ENCODE measurements around the gene CASK. TPM values are rescaled to one million over a fixed set of nuclear protein-coding genes. Genes with fewer than 3 reads are reported as not detected.

The CASK gene
- total RNA-seq, 1 experiment from 2014 or later: 163 TPM

- Mint-ChIP-seq H3K27ac (ENCODE audit: unreplicated experiment) (no peak overlapping the region), H3K27me3 (ENCODE audit: insufficient read depth, unreplicated experiment) (no peaks in the 10 kb centered on the region), H3K4me3 (ENCODE audit: unreplicated experiment) (no peak overlapping the region), H3K9me3 (ENCODE audit: unreplicated experiment) (no peaks in the 10 kb centered on the region), H3K36me3 (ENCODE audit: insufficient read depth, unreplicated experiment) (no peaks in the 10 kb centered on the region), H3K4me1 (ENCODE audit: low read depth, unreplicated experiment) (no peaks in the 10 kb centered on the region)
- ChIA-PET POLR2A (no interaction called here), CTCF (no interaction called here)
- Histone ChIP-seq H3K36me3 (ENCODE audit: control insufficient read depth, insufficient read depth, low read length) (no peaks in the 10 kb centered on the region), H3K4me3 (ENCODE audit: low read depth, low read length) (no peak overlapping the region), H3K27me3 (replicated peaks; ENCODE audit: control insufficient read depth, insufficient read depth, low read length) (no peaks in the 10 kb centered on the region), H3K4me1 (no peaks in the 10 kb centered on the region), H3K9me3 (no peaks in the 10 kb centered on the region)
- DNase-seq: no peak
- BruUV-seq (replicated peaks): no TSS peak
- TF ChIP-seq CTCF (IDR thresholded peaks at IDR 0.05; ENCODE audit: insufficient read depth in 1 of 2, low read depth in 1 of 2, low read length in 1 of 2, severe bottlenecking in 1 of 2, unreplicated experiment in 1 of 2): no peak
- intact Hi-C loops (cut with micrococcal nuclease; ENCODE audit: unreplicated experiment): no loop called here
These were observed 214.9 kb downstream of the CASK start for GRCh38 chrX:41708486-41708885.

- Mint-ChIP-seq H3K27ac (ENCODE audit: unreplicated experiment) (no peak overlapping the region), H3K4me3 (ENCODE audit: unreplicated experiment) (no peak overlapping the region)
- BruUV-seq (replicated peaks): no TSS peak
These were observed 216.1 kb downstream of the CASK start for GRCh38 chrX:41707218-41707617.

GRCh38 chrX:41705680-41706374 is 217.5 kb downstream of the CASK start:
- no peak overlapping the region for H3K4me3 Mint-ChIP-seq (ENCODE audit: unreplicated experiment)
- BruUV-seq (replicated peaks): no TSS peak
- TF ChIP-seq CTCF (IDR thresholded peaks at IDR 0.05; ENCODE audit: insufficient read depth in 1 of 2, low read depth in 1 of 2, low read length in 1 of 2, severe bottlenecking in 1 of 2, unreplicated experiment in 1 of 2): no peak

More at GRCh38 chrX:41707218-41707617, 216.1 kb downstream of the CASK start:
- H3K36me3 ChIP-seq (ENCODE audit: control insufficient read depth, insufficient read depth, low read length): no peaks in the 10 kb centered on the region
- no peaks in the 10 kb centered on the region for H3K9me3 Mint-ChIP-seq (ENCODE audit: unreplicated experiment)
- no peaks in the 10 kb centered on the region for H3K4me1 ChIP-seq
- intact Hi-C loops (cut with micrococcal nuclease; ENCODE audit: unreplicated experiment): no loop called here
- CTCF ChIA-PET: no interaction called here
- H3K36me3 Mint-ChIP-seq (ENCODE audit: insufficient read depth, unreplicated experiment): no peaks in the 10 kb centered on the region
- DNase-seq: no peak
- no peaks in the 10 kb centered on the region for H3K4me1 Mint-ChIP-seq (ENCODE audit: low read depth, unreplicated experiment)
- no peaks in the 10 kb centered on the region for H3K9me3 ChIP-seq
- H3K27me3 ChIP-seq (replicated peaks; ENCODE audit: control insufficient read depth, insufficient read depth, low read length): no peaks in the 10 kb centered on the region
- no peaks in the 10 kb centered on the region for H3K27me3 Mint-ChIP-seq (ENCODE audit: insufficient read depth, unreplicated experiment)
- H3K4me3 ChIP-seq (ENCODE audit: low read depth, low read length): no peak overlapping the region
- no peak for TF ChIP-seq CTCF (IDR thresholded peaks at IDR 0.05; ENCODE audit: insufficient read depth in 1 of 2, low read depth in 1 of 2, low read length in 1 of 2, severe bottlenecking in 1 of 2, unreplicated experiment in 1 of 2)
- POLR2A ChIA-PET: no interaction called here

More at GRCh38 chrX:41705680-41706374, 217.5 kb downstream of the CASK start:
- intact Hi-C loops (cut with micrococcal nuclease; ENCODE audit: unreplicated experiment): no loop called here
- H3K36me3 ChIP-seq (ENCODE audit: control insufficient read depth, insufficient read depth, low read length): no peaks in the 10 kb centered on the region
- Mint-ChIP-seq H3K27ac (ENCODE audit: unreplicated experiment) (no peak overlapping the region), H3K9me3 (ENCODE audit: unreplicated experiment) (no peaks in the 10 kb centered on the region), H3K27me3 (ENCODE audit: insufficient read depth, unreplicated experiment) (no peaks in the 10 kb centered on the region), H3K4me1 (ENCODE audit: low read depth, unreplicated experiment) (no peaks in the 10 kb centered on the region), H3K36me3 (ENCODE audit: insufficient read depth, unreplicated experiment) (no peaks in the 10 kb centered on the region)
- no peaks in the 10 kb centered on the region for H3K9me3 ChIP-seq
- no peaks in the 10 kb centered on the region for H3K27me3 ChIP-seq (replicated peaks; ENCODE audit: control insufficient read depth, insufficient read depth, low read length)
- ChIA-PET CTCF (no interaction called here), POLR2A (no interaction called here)
- H3K4me1 ChIP-seq: no peaks in the 10 kb centered on the region
- H3K4me3 ChIP-seq (ENCODE audit: low read depth, low read length): no peak overlapping the region
- DNase-seq: no peak
